ENCODE results near the gene PDC. TPM values are rescaled to one million over a fixed set of nuclear protein-coding genes. Genes with fewer than 3 reads are reported as not detected.
"Not testable (repeated sequence)": the region's sequence is repeated elsewhere in the genome, so short reads cannot be mapped to it uniquely, and the experiment has no call there.

PDC gene
- total RNA-seq, 1 donor from 2014 or later, result not detected

- CTCF ChIA-PET, result no interaction called here
- POLR2A ChIA-PET, result no interaction called here
- no peaks in the 10 kb centered on the region for H3K36me3 Mint-ChIP-seq (ENCODE audit: low read depth)
- DNase-seq (no peak), ATAC-seq (ENCODE audit: low read depth) (no peak)
- H3K4me3 Mint-ChIP-seq, result no peak overlapping the region
- no peaks in the 10 kb centered on the region for H3K9me3 Mint-ChIP-seq
- intact Hi-C loops (cut with micrococcal nuclease), result no loop called here
- no peaks in the 10 kb centered on the region for H3K27me3 Mint-ChIP-seq
- no peaks in the 10 kb centered on the region for H3K4me1 Mint-ChIP-seq
- H3K27ac Mint-ChIP-seq, result no peak overlapping the region
- TF ChIP-seq CTCF (IDR thresholded peaks at IDR 0.05), result no peak
Observed at GRCh38 chr1:186473047-186473446, 12.1 kb upstream of the PDC start.

- DNase-seq (no peak), ATAC-seq (ENCODE audit: low read depth) (no peak)
- Mint-ChIP-seq H3K36me3 (ENCODE audit: low read depth) (no peaks in the 10 kb centered on the region), H3K4me1 (no peaks in the 10 kb centered on the region), H3K4me3 (no peak overlapping the region), H3K27me3 (peaks cover 2% of the 10 kb centered on the region), H3K27ac (no peak overlapping the region), H3K9me3 (no peaks in the 10 kb centered on the region)
- no peak for TF ChIP-seq CTCF (IDR thresholded peaks at IDR 0.05)
- intact Hi-C loops (cut with micrococcal nuclease), result no loop called here
- ChIA-PET CTCF (interaction anchor here (1.0 kb wide), 1 partner anchor 17 kb away, joined by 4 read pairs; no protein-coding TSS in a partner anchor), POLR2A (no interaction called here)
Observed at GRCh38 chr1:186465946-186466345, 5.0 kb upstream of the PDC start.

- POLR2A ChIA-PET; ATAC-seq (ENCODE audit: low read depth); H3K27ac Mint-ChIP-seq; H3K27me3 Mint-ChIP-seq; H3K4me3 Mint-ChIP-seq; intact Hi-C loops (cut with micrococcal nuclease); H3K9me3 Mint-ChIP-seq; H3K4me1 Mint-ChIP-seq; H3K36me3 Mint-ChIP-seq (ENCODE audit: low read depth); DNase-seq: not testable (repeated sequence)
- CTCF ChIA-PET, result interaction anchor here (1.0 kb wide), 1 partner anchor 17 kb away, joined by 4 read pairs; no protein-coding TSS in a partner anchor
Observed at GRCh38 chr1:186465491-186465890, 4.6 kb upstream of the PDC start.

GRCh38 chr1:186463926-186464325 lies 3.0 kb upstream of the PDC start:
- Mint-ChIP-seq H3K27ac (no peak overlapping the region), H3K27me3 (peaks cover 2% of the 10 kb centered on the region), H3K9me3 (no peaks in the 10 kb centered on the region), H3K4me1 (no peaks in the 10 kb centered on the region), H3K4me3 (no peak overlapping the region), H3K36me3 (ENCODE audit: low read depth) (no peaks in the 10 kb centered on the region)
- DNase-seq (no peak), ATAC-seq (ENCODE audit: low read depth) (no peak)
- TF ChIP-seq CTCF (IDR thresholded peaks at IDR 0.05), result no peak
- ChIA-PET CTCF (no interaction called here), POLR2A (no interaction called here)
- intact Hi-C loops (cut with micrococcal nuclease), result no loop called here

- POLR2A ChIA-PET, result no interaction called here
Observed at GRCh38 chr1:186463511-186463910, 2.6 kb upstream of the PDC start.

GRCh38 chr1:186459161-186459560 lies 1.8 kb downstream of the PDC start:
- H3K9me3 Mint-ChIP-seq; H3K4me1 Mint-ChIP-seq; H3K27ac Mint-ChIP-seq; POLR2A ChIA-PET; DNase-seq; ATAC-seq (ENCODE audit: low read depth); H3K4me3 Mint-ChIP-seq; H3K27me3 Mint-ChIP-seq; intact Hi-C loops (cut with micrococcal nuclease); H3K36me3 Mint-ChIP-seq (ENCODE audit: low read depth); CTCF ChIA-PET: not testable (repeated sequence)

More at GRCh38 chr1:186463511-186463910, 2.6 kb upstream of the PDC start:
- Mint-ChIP-seq H3K4me1 (no peaks in the 10 kb centered on the region), H3K27ac (no peak overlapping the region), H3K27me3 (peaks cover 2% of the 10 kb centered on the region), H3K9me3 (no peaks in the 10 kb centered on the region), H3K36me3 (ENCODE audit: low read depth) (no peaks in the 10 kb centered on the region), H3K4me3 (no peak overlapping the region)
- DNase-seq, result no peak
- CTCF ChIA-PET, result no interaction called here
- no peak for TF ChIP-seq CTCF (IDR thresholded peaks at IDR 0.05)
- intact Hi-C loops (cut with micrococcal nuclease), result no loop called here
- no peak for ATAC-seq (ENCODE audit: low read depth)

All from activated B cell treated with CpG ODN at 0.5 μM for 24 hours (primary cell).